ENCODE measurements around the gene USP24. TPM values are rescaled to one million over a fixed set of nuclear protein-coding genes. Genes with fewer than 3 reads are reported as not detected.

USP24 gene
- total RNA-seq, 1 donor from 2014 or later = 35.8 TPM

- peak overlapping the region; percentile 98 for H3K27ac ChIP-seq
- DNase-seq (ENCODE audit: extremely low spot score in 2 of 2) = no peak
- no peak for TF ChIP-seq CTCF (IDR thresholded peaks at IDR 0.05)
- TF ChIP-seq POLR2AphosphoS5 (IDR thresholded peaks at IDR 0.05; ENCODE audit: insufficient read depth in 1 of 2, low read depth in 1 of 2) = no peak
- no peak for TF ChIP-seq POLR2A (IDR thresholded peaks at IDR 0.05)
- H3K4me1 ChIP-seq = peaks cover 68% of the 10 kb centered on the region
- intact Hi-C loops (cut with DNase I) = no loop called here
- H3K4me3 ChIP-seq = peak overlapping the region; percentile 88 to 92
- H3K9me3 ChIP-seq = no peaks in the 10 kb centered on the region
- no peaks in the 10 kb centered on the region for H3K36me3 ChIP-seq
- no peaks in the 10 kb centered on the region for H3K27me3 ChIP-seq
Observed at GRCh38 chr1:55214212-55214933, 791 bp downstream of the USP24 start.

- Histone ChIP-seq H3K36me3 (no peaks in the 10 kb centered on the region), H3K4me3 (peak overlapping the region; percentile 88 to 92), H3K9me3 (no peaks in the 10 kb centered on the region), H3K27ac (peak overlapping the region; percentile 98), H3K4me1 (peaks cover 71% of the 10 kb centered on the region), H3K27me3 (no peaks in the 10 kb centered on the region)
- TF ChIP-seq POLR2A (IDR thresholded peaks at IDR 0.05) = no peak
- intact Hi-C loops (cut with DNase I) = no loop called here
- no peak for DNase-seq (ENCODE audit: extremely low spot score in 2 of 2)
Observed at GRCh38 chr1:55213885-55214211, 1.3 kb downstream of the USP24 start.

- Histone ChIP-seq H3K27me3 (no peaks in the 10 kb centered on the region), H3K4me1 (peaks cover 71% of the 10 kb centered on the region), H3K36me3 (no peaks in the 10 kb centered on the region), H3K27ac (peak overlapping the region; percentile 98), H3K9me3 (no peaks in the 10 kb centered on the region), H3K4me3 (peak overlapping the region; percentile 88 to 92)
- intact Hi-C loops (cut with DNase I) = no loop called here
- DNase-seq (ENCODE audit: extremely low spot score in 2 of 2) = no peak
- TF ChIP-seq POLR2AphosphoS5 (IDR thresholded peaks at IDR 0.05; ENCODE audit: insufficient read depth in 1 of 2, low read depth in 1 of 2) (no peak), POLR2A (IDR thresholded peaks at IDR 0.05) (no peak), CTCF (IDR thresholded peaks at IDR 0.05) (no peak)
Observed at GRCh38 chr1:55213151-55213884, 1.8 kb downstream of the USP24 start.

- TF ChIP-seq POLR2AphosphoS5 (IDR thresholded peaks at IDR 0.05; ENCODE audit: insufficient read depth in 1 of 2, low read depth in 1 of 2) = no peak
- no peak for TF ChIP-seq POLR2A (IDR thresholded peaks at IDR 0.05)
- no peak for TF ChIP-seq CTCF (IDR thresholded peaks at IDR 0.05)
- Histone ChIP-seq H3K4me3 (peak overlapping the region in 1 of 2 donors; percentile 92), H3K9me3 (no peaks in the 10 kb centered on the region), H3K36me3 (no peaks in the 10 kb centered on the region), H3K4me1 (peaks cover 67% of the 10 kb centered on the region), H3K27me3 (no peaks in the 10 kb centered on the region), H3K27ac (peak overlapping the region; percentile 26)
- intact Hi-C loops (cut with DNase I) = no loop called here
- no peak for DNase-seq (ENCODE audit: extremely low spot score in 2 of 2)
Observed at GRCh38 chr1:55212349-55213150, 2.6 kb downstream of the USP24 start.

- Histone ChIP-seq H3K9me3 (no peaks in the 10 kb centered on the region), H3K27ac (peak overlapping the region; percentile 26), H3K4me3 (no peak overlapping the region), H3K36me3 (no peaks in the 10 kb centered on the region), H3K4me1 (peaks cover 67% of the 10 kb centered on the region), H3K27me3 (no peaks in the 10 kb centered on the region)
- no peak for DNase-seq (ENCODE audit: extremely low spot score in 2 of 2)
- intact Hi-C loops (cut with DNase I) = no loop called here
- TF ChIP-seq CTCF (IDR thresholded peaks at IDR 0.05) (no peak), POLR2A (IDR thresholded peaks at IDR 0.05) (no peak), POLR2AphosphoS5 (IDR thresholded peaks at IDR 0.05; ENCODE audit: insufficient read depth in 1 of 2, low read depth in 1 of 2) (no peak)
Observed at GRCh38 chr1:55211863-55212262, 3.3 kb downstream of the USP24 start.
